DND-41 (cell line): ENCODE results near the gene CD200.

Experiments
- ATAC-seq: fragments of 200-7000 bp; cut with Tn5 transposase; 3 replicates; pipeline ENCODE4 v1.9.1; 2021; ENCODE audit warnings: low read depth; ENCODE audit not compliant: insufficient read depth
- DNase-seq: peaks from one replicate; pipeline ENCODE4 v3.0.0-alpha.2; 2020
- H2AFZ ChIP-seq: 2 replicates; pipeline ENCODE4 v1.6.0; 2012; ENCODE audit warnings: low read depth, low read length
- H3K27ac ChIP-seq: 2 replicates; pipeline ENCODE4 v1.5.1; 2012; ENCODE audit warnings: low read length, inconsistent platforms
- H3K27me3 ChIP-seq: fragments of 200-600 bp; sonication (generic); 2 replicates; pipeline ENCODE4 v1.6.0; 2012; ENCODE audit warnings: low read length, mild to moderate bottlenecking, inconsistent platforms; ENCODE audit not compliant: insufficient read depth, poor library complexity
- H3K36me3 ChIP-seq: 2 replicates; pipeline ENCODE4 v1.5.1; 2012; ENCODE audit warnings: low read length, inconsistent platforms; ENCODE audit not compliant: insufficient read depth
- H3K4me1 ChIP-seq: 2 replicates; pipeline ENCODE4 v1.5.1; 2012; ENCODE audit warnings: mild to moderate bottlenecking, low read length; ENCODE audit not compliant: insufficient read depth
- H3K4me2 ChIP-seq: 2 replicates; pipeline ENCODE4 v1.6.0; 2012; ENCODE audit warnings: mild to moderate bottlenecking, moderate library complexity, low read length, inconsistent platforms; ENCODE audit not compliant: insufficient read depth
- H3K4me3 ChIP-seq, 2 experiments: fragments of 200-600 bp in 1 of 2; shearing (Covaris generic) in 1 of 2; 2 replicates each; pipeline ENCODE4 v1.5.1; 2012 to 2016; ENCODE audit warnings: inconsistent platforms in 2 of 2, low read length in 2 of 2, mild to moderate bottlenecking in 2 of 2, low read depth in 1 of 2, moderate library complexity in 1 of 2
- H3K79me2 ChIP-seq: 2 replicates; pipeline ENCODE4 v1.6.0; 2012; ENCODE audit warnings: low read length, inconsistent platforms; ENCODE audit not compliant: insufficient read depth
- H3K9ac ChIP-seq: 2 replicates; pipeline ENCODE4 v1.6.0; 2012; ENCODE audit warnings: low read depth, mild to moderate bottlenecking, inconsistent platforms, low read length, moderate library complexity
- H3K9me3 ChIP-seq: 2 replicates; pipeline ENCODE4 v1.5.1; 2012; ENCODE audit warnings: low read length, moderate library complexity, mild to moderate bottlenecking, inconsistent platforms; ENCODE audit not compliant: insufficient read depth, severe bottlenecking
- H4K20me1 ChIP-seq: 2 replicates; pipeline ENCODE4 v1.6.0; 2012; ENCODE audit warnings: low read length; ENCODE audit not compliant: insufficient read depth
- CTCF ChIP-seq: IDR thresholded peaks from 2 replicates; pipeline ENCODE4 v1.5.1; 2012; ENCODE audit warnings: borderline replicate concordance, low read length, moderate library complexity, mild to moderate bottlenecking; ENCODE audit not compliant: poor library complexity, severe bottlenecking; ENCODE audit errors: extremely low read depth
- EZH2 ChIP-seq: IDR thresholded peaks from 3 replicates; pipeline ENCODE4 v1.6.1; 2012; ENCODE audit warnings: borderline replicate concordance, low read depth, mild to moderate bottlenecking, moderate library complexity, low read length, inconsistent platforms; ENCODE audit not compliant: severe bottlenecking

Gene CD200

GRCh38 chr3:112350018-112350810 lies 17.3 kb downstream of the CD200 start:
- no peak overlapping the region for H3K9ac ChIP-seq
- no peak overlapping the region for H3K4me2 ChIP-seq
- H3K79me2 ChIP-seq: no peaks in the 10 kb centered on the region
- H3K27me3 ChIP-seq: peaks cover 2% of the 10 kb centered on the region
- ATAC-seq (no peak), DNase-seq (no peak)
- H3K27ac ChIP-seq: no peak overlapping the region
- H3K9me3 ChIP-seq: no peaks in the 10 kb centered on the region
- H3K4me3 ChIP-seq: no peak overlapping the region
- H2AFZ ChIP-seq: no peak overlapping the region
- TF ChIP-seq EZH2 (no peak), CTCF (no peak)
- H3K36me3 ChIP-seq: no peaks in the 10 kb centered on the region
- H4K20me1 ChIP-seq: no peaks in the 10 kb centered on the region; the same call in 1 of the 2 replicates
- no peaks in the 10 kb centered on the region for H3K4me1 ChIP-seq

GRCh38 chr3:112351036-112351435 lies 18.1 kb downstream of the CD200 start:
- H3K4me1 ChIP-seq: no peaks in the 10 kb centered on the region
- no peaks in the 10 kb centered on the region for H3K9me3 ChIP-seq
- no peak for TF ChIP-seq CTCF
- TF ChIP-seq EZH2: no peak
- ATAC-seq (no peak), DNase-seq (no peak)
- H3K36me3 ChIP-seq: no peaks in the 10 kb centered on the region
- H2AFZ ChIP-seq: no peak overlapping the region
- H3K4me2 ChIP-seq: no peak overlapping the region
- H3K27ac ChIP-seq: no peak overlapping the region
- no peak overlapping the region for H3K4me3 ChIP-seq
- H4K20me1 ChIP-seq: no peaks in the 10 kb centered on the region; the same call in 1 of the 2 replicates
- peaks cover 2% of the 10 kb centered on the region for H3K27me3 ChIP-seq
- H3K79me2 ChIP-seq: no peaks in the 10 kb centered on the region
- H3K9ac ChIP-seq: no peak overlapping the region

- Histone ChIP-seq H3K4me3 (no peak overlapping the region), H3K27ac (no peak overlapping the region), H3K9ac (no peak overlapping the region), H4K20me1 (no peaks in the 10 kb centered on the region; the same call in 1 of the 2 replicates), H3K4me1 (no peaks in the 10 kb centered on the region), H3K27me3 (peaks cover 2% of the 10 kb centered on the region), H3K79me2 (no peaks in the 10 kb centered on the region), H3K4me2 (no peak overlapping the region), H3K36me3 (no peaks in the 10 kb centered on the region), H3K9me3 (no peaks in the 10 kb centered on the region), H2AFZ (no peak overlapping the region)
- ATAC-seq (no peak), DNase-seq (no peak)
- TF ChIP-seq EZH2 (no peak), CTCF (no peak)
Observed at GRCh38 chr3:112351823-112352222, 18.9 kb downstream of the CD200 start.
